Measurements from ENCODE around the gene LRMDA.

- TF ChIP-seq, protein P1, sequence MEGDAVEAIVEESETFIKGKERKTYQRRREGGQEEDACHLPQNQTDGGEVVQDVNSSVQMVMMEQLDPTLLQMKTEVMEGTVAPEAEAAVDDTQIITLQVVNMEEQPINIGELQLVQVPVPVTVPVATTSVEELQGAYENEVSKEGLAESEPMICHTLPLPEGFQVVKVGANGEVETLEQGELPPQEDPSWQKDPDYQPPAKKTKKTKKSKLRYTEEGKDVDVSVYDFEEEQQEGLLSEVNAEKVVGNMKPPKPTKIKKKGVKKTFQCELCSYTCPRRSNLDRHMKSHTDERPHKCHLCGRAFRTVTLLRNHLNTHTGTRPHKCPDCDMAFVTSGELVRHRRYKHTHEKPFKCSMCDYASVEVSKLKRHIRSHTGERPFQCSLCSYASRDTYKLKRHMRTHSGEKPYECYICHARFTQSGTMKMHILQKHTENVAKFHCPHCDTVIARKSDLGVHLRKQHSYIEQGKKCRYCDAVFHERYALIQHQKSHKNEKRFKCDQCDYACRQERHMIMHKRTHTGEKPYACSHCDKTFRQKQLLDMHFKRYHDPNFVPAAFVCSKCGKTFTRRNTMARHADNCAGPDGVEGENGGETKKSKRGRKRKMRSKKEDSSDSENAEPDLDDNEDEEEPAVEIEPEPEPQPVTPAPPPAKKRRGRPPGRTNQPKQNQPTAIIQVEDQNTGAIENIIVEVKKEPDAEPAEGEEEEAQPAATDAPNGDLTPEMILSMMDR (IDR thresholded peaks at IDR 0.05), result no peak
- TF ChIP-seq POLR2A (IDR thresholded peaks at IDR 0.05), result no peak
Measured at GRCh38 chr10:76152186-76152585, 720.8 kb downstream of the LRMDA start.
